A549 (cell line): ENCODE results near the gene CD300E.

Source experiments
- CBX2 ChIP-seq: fragments of 200-600 bp; sonication (generic); IDR thresholded peaks from 2 replicates; pipeline ENCODE4 v1.6.1; 2016; ENCODE audit warnings: low read depth, mild to moderate bottlenecking, borderline replicate concordance
- CBX8 ChIP-seq: fragments of 200-600 bp; sonication (generic); IDR thresholded peaks from 2 replicates; pipeline ENCODE4 v1.6.1; 2016
- CTCF ChIP-seq: fragments of >200 bp; sonication (Bioruptor Twin); formaldehyde crosslinking; IDR thresholded peaks from 3 replicates; pipeline ENCODE4 v1.5.1; 2016
- FOSB ChIP-seq: fragments of 250-450 bp; sonication (Bioruptor Pico); IDR thresholded peaks from 2 replicates; pipeline ENCODE4 v1.5.0; 2020; ENCODE audit warnings: mild to moderate bottlenecking, moderate library complexity
- FOXS1 ChIP-seq: fragments of 250-450 bp; sonication (Bioruptor Pico); IDR thresholded peaks from 2 replicates; pipeline ENCODE4 v1.5.0; 2020; ENCODE audit warnings: mild to moderate bottlenecking, moderate library complexity
- HOXA7 ChIP-seq: fragments of 250-450 bp; sonication (Bioruptor Pico); IDR thresholded peaks from 2 replicates; pipeline ENCODE4 v1.5.0; 2020; ENCODE audit warnings: mild to moderate bottlenecking, moderate library complexity
- KDM1A ChIP-seq: fragments of 200-600 bp; sonication (generic); IDR thresholded peaks from 2 replicates; pipeline ENCODE4 v1.6.1; 2016; ENCODE audit warnings: low read depth, mild to moderate bottlenecking
- POLR2A ChIP-seq: IDR thresholded peaks from 2 replicates; pipeline ENCODE4 v1.6.1; 2012; ENCODE audit warnings: mild to moderate bottlenecking, low read length
- POLR2AphosphoS2 ChIP-seq: conservative IDR thresholded peaks from 2 replicates; pipeline ENCODE4 v1.6.1; 2012; ENCODE audit warnings: low read length, improper control_type of control experiment, inconsistent platforms
- RAD21 ChIP-seq, 2 experiments: fragments of >200 bp in 1 of 2; sonication (Bioruptor Twin) in 1 of 2; formaldehyde crosslinking in 1 of 2; IDR thresholded peaks in 1 of 2; conservative IDR thresholded peaks in 1 of 2; 2 replicates in 1 of 2; 3 replicates in 1 of 2; pipeline ENCODE4 v1.6.1; 2012 to 2018; ENCODE audit warnings: inconsistent platforms in 1 of 2
- USF2 ChIP-seq: fragments of 450-650 bp; IDR thresholded peaks from 2 replicates; pipeline ENCODE4 v1.6.1; 2014; ENCODE audit warnings: antibody characterized with exemption
- ZFP36 ChIP-seq: fragments of 450-650 bp; IDR thresholded peaks from 2 replicates; pipeline ENCODE4 v1.6.1; 2014; ENCODE audit warnings: borderline replicate concordance; ENCODE audit not compliant: partially characterized antibody

- no peak for TF ChIP-seq KDM1A
- TF ChIP-seq CTCF: no peak
- TF ChIP-seq FOSB (CRISPR knock-in tag): no peak
- no peak for TF ChIP-seq RAD21 (conservative IDR thresholded peaks at IDR 0.05 in 1 of 2, IDR thresholded peaks at IDR 0.05 in 1 of 2)
- no peak for TF ChIP-seq CBX8
- no peak for TF ChIP-seq POLR2AphosphoS2
- no peak for TF ChIP-seq FOXS1 (CRISPR knock-in tag)
- TF ChIP-seq CBX2: no peak
- TF ChIP-seq HOXA7 (CRISPR knock-in tag): no peak
- TF ChIP-seq POLR2A: no peak
- TF ChIP-seq USF2: no peak
- no peak for TF ChIP-seq ZFP36
Measured at GRCh38 chr17:74637926-74638325, 14.4 kb upstream of the CD300E start.
